ENCODE measurements around the gene CATSPER1.

The CATSPER1 gene

GRCh38 chr11:66026017-66026529 is at the start of gene CATSPER1:
Gene CATSPER1 (minus strand): TSS chr11:66026479. CDS start chr11:66026379, 100 bp downstream.
- no peaks in the 10 kb centered on the region for H3K4me1 Mint-ChIP-seq

GRCh38 chr11:66075273-66075672 is 49.0 kb upstream of the CATSPER1 start:
- Mint-ChIP-seq H3K4me3 (no peak overlapping the region), H3K9me3 (no peaks in the 10 kb centered on the region), H3K27ac (no peak overlapping the region), H3K4me1 (peaks cover 23% of the 10 kb centered on the region), H3K36me3 (ENCODE audit: low read depth) (peaks cover 35% of the 10 kb centered on the region), H3K27me3 (ENCODE audit: low read depth) (no peaks in the 10 kb centered on the region)
- TF ChIP-seq CTCF (IDR thresholded peaks at IDR 0.05; ENCODE audit: unreplicated experiment in 3 of 3) = no peak

More at GRCh38 chr11:66026017-66026529, at the start of gene CATSPER1:
- Mint-ChIP-seq H3K4me3 (no peak within 1 kb of the TSS), H3K27ac (no peak within 1 kb of the TSS), H3K36me3 (ENCODE audit: low read depth) (no peaks in the 10 kb centered on the region), H3K27me3 (ENCODE audit: low read depth) (peaks cover 35% of the 10 kb centered on the region), H3K9me3 (no peaks in the 10 kb centered on the region)
- TF ChIP-seq CTCF (IDR thresholded peaks at IDR 0.05; ENCODE audit: unreplicated experiment in 3 of 3) = no peak

- H3K4me1 Mint-ChIP-seq = peaks cover 32% of the 10 kb centered on the region
- no peak for TF ChIP-seq CTCF (IDR thresholded peaks at IDR 0.05; ENCODE audit: unreplicated experiment in 3 of 3)
- no peak overlapping the region for H3K27ac Mint-ChIP-seq
- peaks cover 33% of the 10 kb centered on the region for H3K36me3 Mint-ChIP-seq (ENCODE audit: low read depth)
- peaks cover 5% of the 10 kb centered on the region for H3K27me3 Mint-ChIP-seq (ENCODE audit: low read depth)
- H3K9me3 Mint-ChIP-seq = no peaks in the 10 kb centered on the region
- no peak overlapping the region for H3K4me3 Mint-ChIP-seq
These were observed 47.4 kb upstream of the CATSPER1 start for GRCh38 chr11:66073669-66074068.

- Mint-ChIP-seq H3K36me3 (ENCODE audit: low read depth) (peaks cover 36% of the 10 kb centered on the region), H3K4me3 (peak overlapping the region; percentile 91 to 92 (median 92)), H3K27me3 (ENCODE audit: low read depth) (peaks cover 5% of the 10 kb centered on the region), H3K27ac (peak overlapping the region in 1 of 3 experiments; percentile 82), H3K4me1 (peaks cover 39% of the 10 kb centered on the region), H3K9me3 (no peaks in the 10 kb centered on the region)
- no peak for TF ChIP-seq CTCF (IDR thresholded peaks at IDR 0.05; ENCODE audit: unreplicated experiment in 3 of 3)
These were observed 46.2 kb upstream of the CATSPER1 start for GRCh38 chr11:66072518-66072917.

- Mint-ChIP-seq H3K27me3 (ENCODE audit: low read depth) (peaks cover 5% of the 10 kb centered on the region), H3K36me3 (ENCODE audit: low read depth) (peaks cover 37% of the 10 kb centered on the region), H3K27ac (peak overlapping the region; percentile 72 to 89 (median 82)), H3K4me1 (peaks cover 39% of the 10 kb centered on the region), H3K9me3 (no peaks in the 10 kb centered on the region), H3K4me3 (peak overlapping the region; percentile 91 to 92 (median 92))
- no peak for TF ChIP-seq CTCF (IDR thresholded peaks at IDR 0.05; ENCODE audit: unreplicated experiment in 3 of 3)
These were observed 45.8 kb upstream of the CATSPER1 start for GRCh38 chr11:66072081-66072480.

GRCh38 chr11:66071381-66071801 is 45.1 kb upstream of the CATSPER1 start:
- Mint-ChIP-seq H3K36me3 (ENCODE audit: low read depth) (peaks cover 44% of the 10 kb centered on the region), H3K4me3 (peak overlapping the region; percentile 91 to 92 (median 92)), H3K27ac (peak overlapping the region; percentile 72 to 89 (median 82)), H3K4me1 (peaks cover 39% of the 10 kb centered on the region), H3K27me3 (ENCODE audit: low read depth) (peaks cover 5% of the 10 kb centered on the region), H3K9me3 (no peaks in the 10 kb centered on the region)
- TF ChIP-seq CTCF (IDR thresholded peaks at IDR 0.05; ENCODE audit: unreplicated experiment in 3 of 3) = no peak

All from nephron (organoid).